T follicular helper cell (primary cell): ENCODE measurements around the gene AHSA1.
A peak's percentile ranks its signal among the peaks of the same experiment; 100 is the strongest.
"Not testable (repeated sequence)": the region's sequence is repeated elsewhere in the genome, so short reads cannot be mapped to it uniquely, and the experiment has no call there.

Source experiments
- DNase-seq: peaks from one replicate; pipeline ENCODE4 v3.0.0-alpha.2; 2020; ENCODE audit warnings: low read depth
- total RNA-seq, 2 experiments: gene quantifications; one replicate each; lab custom pipeline; 2026; lab: John Stamatoyannopoulos, UW

The AHSA1 gene
- 85.1 to 258 reads per million in 2 experiments for total RNA-seq

DNA sequence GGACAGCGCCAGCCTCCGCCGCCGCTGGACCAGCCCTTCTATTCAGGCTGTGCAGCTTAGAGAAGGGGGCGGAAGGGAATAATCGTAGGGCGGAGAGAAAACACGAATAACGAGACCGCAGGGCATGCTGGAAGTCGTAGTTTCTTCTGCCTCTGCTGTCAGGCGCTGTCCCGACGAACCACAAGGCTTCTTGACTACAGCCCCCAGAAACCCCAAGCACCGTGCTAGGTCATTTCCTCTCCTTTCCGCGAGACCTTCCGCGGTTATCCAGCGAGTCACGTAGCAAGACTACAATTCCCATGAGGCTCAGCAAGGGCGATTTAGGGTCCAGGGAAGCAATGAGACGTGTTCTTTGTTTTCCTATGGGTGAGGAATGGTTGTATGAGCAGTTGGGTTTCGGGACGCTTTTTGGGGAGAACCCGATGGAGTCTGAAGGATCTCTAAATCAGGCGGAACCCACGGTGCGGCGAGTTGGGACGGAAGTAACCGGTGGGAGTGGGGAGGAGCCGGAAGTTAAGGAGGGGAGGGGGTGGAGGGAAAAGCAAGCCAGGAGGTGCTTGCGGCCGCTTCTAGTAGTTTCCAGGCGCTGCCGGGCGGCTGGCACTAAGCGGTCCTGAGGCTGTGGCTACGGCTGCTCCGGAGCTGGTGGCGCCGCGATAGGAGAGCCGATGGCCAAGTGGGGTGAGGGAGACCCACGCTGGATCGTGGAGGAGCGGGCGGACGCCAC lies at the start of gene AHSA1, which contains the start of gene VIPAS39:
AHSA1 (plus strand) TSS at position 572 of the 727 bp plus-strand sequence; CDS start at position 669, 97 bp downstream.
VIPAS39 (minus strand) TSS at position 80 of the 727 bp plus-strand sequence. CDS start 3,499 bp downstream, outside the sequence.
- peak; percentile 92 for DNase-seq

DNA sequence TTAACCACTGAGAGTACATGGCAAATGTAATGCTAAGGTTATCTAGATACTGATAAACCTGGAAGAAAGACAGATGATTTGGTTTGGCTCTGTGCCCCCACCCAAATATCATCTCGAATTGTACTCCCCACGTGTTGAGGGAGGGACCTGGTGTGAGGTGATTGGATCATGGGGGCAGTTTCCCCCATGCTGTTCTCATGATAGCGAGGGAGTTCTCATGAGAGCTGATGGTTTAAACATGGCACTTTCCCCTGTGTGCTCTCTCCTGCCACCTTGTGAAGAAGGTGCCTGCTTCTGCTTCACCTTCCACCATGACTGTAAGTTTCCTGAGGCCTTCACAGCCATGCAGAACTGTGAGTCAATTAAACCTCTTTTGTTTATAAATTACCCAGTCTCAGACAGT lies 48.8 kb upstream of the AHSA1 start:
- DNase-seq, result no peak

DNA sequence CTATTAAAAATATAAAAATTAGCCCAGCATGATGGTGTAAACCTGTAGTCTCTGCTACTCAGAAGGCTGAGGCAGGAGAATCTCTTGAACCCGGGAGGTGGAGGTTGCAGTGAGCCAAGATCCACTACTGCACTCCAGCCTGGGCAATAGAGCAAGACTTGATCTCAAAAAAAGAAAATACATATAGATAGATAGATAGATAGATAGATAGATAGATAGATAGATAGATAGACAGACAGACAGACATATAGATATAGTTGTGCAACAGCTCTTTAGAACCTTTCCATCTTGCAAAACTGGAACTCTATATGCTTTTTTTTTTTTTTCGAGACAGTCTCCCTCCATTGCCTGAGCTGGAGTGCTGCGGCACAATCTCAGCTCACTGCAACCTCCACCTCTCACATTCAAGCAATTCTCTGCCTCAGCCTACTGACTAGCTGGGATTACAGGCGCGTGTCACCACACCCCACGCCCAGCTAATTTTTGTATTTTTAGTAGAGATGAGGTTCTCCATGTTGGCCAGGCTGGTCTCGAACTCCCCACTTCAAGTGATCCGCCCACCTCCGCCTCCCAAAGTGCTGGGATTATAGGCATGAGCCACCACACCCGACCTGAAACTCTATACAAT lies 42.4 kb upstream of the AHSA1 start:
- not testable (repeated sequence) for DNase-seq

DNA sequence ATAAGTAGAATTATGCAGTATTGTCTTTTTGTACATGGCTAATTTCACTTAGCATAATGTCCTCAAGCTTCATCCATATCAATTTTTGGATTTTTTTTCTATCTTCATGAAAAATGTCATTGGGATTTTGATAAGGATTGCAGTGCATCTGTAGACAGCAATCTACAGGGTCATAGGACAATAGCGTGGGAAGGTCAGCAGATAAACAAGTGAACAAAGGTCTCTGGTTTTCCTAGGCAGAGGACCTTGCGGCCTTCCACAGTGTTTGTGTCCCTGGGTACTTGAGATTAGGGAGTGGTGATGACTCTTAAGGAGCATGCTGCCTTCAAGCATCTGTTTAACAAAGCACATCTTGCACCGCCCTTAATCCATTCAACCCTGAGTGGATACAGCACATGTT lies 41.8 kb upstream of the AHSA1 start:
- DNase-seq, result not testable (repeated sequence)

DNA sequence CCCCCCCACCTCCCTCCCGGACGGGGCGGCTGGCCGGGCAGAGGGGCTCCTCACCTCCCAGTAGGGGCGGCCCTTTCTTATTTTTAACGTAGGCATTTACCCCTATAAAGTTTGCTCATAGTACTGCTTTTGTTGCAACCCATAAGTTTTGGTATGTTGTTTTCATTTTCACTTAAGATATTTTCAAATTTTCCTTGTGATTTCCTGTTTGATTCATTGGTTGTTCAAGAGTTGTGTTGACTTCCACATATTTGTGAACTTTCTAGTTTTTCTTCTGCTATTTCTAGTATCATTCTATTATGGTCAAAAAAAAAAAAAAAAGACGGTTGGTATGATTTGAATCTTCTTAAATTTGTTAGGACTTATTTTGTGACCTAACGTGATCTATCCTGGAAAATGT lies 41.1 kb upstream of the AHSA1 start:
- no peak for DNase-seq

DNA sequence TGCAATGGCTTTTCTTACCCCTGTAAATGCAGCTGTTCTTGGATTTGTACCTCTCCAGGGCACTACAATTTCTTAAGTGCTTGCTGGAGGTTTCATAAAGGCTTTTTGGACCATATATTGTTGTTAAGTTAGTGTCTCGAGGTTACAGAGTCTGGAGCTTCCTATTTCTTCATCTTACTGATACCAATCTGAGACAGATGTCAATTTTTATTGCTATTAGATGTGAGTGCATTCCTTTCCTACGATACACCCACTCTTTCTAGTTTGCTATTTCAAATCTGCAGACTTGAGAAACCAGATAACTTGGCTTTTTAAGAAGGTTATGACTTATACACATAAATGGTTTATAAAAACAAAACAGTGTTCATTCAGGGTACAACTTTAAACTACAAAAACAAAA lies 36.7 kb upstream of the AHSA1 start:
- no peak for DNase-seq

DNA sequence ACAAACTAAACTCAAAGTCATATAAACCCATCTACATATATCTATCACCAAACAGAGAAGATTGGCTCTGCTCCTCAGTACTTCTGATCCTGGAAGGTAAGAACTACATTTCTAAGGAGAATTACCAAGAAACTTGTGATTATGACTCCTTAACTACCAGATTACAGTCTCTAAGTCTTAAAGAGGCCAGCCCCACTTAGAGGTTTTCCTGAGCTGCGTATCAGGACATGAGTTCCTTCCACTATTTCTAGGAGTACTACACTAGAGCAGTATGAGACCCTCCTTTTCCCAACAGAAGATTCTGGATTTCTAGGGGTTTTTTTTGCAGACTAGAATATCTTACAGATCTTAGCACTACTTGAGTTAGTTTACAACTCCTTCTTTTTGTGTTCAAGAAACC lies 34.5 kb upstream of the AHSA1 start, which contains the start of gene NOXRED1:
NOXRED1 (minus strand) TSS at position 101 of the 400 bp plus-strand sequence. CDS start 634 bp downstream, outside the sequence.
- DNase-seq, result no peak

DNA sequence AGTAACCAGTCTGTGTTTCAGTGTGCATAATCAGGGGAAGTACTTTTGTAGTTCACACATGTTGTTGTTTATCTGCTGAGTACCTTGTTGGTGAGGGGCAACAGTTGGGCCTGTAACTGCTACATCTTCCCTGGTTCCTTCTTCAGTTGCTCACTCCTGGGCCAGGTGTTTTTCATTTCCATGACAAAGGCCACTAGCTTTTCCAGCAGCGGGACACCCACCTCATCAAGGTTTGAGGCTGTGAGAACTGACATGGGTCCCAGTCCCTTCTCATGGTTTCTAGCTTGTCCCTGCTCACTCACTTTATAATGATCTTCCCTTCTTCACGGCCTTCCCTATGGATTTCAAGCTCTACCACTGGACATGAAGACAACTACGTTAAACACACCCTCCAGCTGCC lies 33.0 kb upstream of the AHSA1 start:
- no peak for DNase-seq

DNA sequence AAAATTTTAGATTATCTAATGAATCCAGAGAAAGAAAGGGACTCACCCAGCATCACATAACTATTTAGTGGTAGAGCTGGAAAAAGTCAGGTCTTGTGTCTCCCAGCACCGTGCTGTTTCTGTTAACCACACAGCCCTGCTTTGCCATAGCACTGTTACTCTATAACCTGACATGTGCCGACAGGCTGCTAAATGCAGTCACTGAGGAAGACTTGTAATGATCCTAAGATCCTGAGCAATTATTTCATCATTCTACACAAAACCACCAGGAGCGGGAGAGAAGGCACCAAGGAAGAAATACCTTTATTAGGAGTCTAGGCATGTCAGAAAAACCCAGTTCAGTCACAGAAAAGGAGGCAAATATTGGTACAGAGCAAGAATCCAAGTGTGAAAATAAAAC lies 31.5 kb upstream of the AHSA1 start:
- DNase-seq, result no peak

DNA sequence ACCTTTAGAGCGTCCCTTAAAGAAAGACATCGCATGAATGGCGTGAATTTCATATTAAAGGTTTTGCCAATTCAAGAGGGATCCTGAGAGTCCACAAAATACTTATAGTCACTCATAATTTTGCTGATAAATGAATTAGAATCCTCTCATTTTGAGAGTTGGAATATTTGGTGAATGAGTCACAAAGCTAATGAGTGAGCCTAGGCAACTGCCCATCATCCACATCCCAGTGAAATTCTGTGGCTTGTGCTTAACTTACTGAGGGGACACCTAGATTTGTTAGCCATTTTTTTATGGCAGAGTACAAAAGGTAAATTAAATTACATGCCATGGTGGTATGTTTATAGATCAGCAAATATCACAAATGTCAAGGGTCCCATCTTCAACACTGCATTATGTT lies 21.9 kb upstream of the AHSA1 start:
- DNase-seq, result no peak

DNA sequence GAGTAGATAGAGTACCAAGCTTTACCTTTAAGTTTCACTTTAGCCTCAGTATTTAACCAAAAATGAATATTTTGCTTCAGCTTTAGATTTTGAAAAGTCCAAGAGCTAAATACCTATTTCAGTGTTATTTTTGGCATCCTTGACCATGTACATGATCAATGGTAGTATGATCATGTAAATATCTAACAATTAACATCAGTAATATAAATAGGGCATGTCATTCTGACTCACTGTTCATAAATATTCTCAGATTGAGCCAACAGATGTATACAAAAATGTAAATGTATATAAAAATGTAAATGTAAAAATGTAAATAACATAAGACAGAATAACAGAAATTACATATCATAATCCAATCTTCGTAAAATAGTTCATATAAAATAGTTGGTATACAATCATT lies 19.3 kb upstream of the AHSA1 start:
- no peak for DNase-seq

DNA sequence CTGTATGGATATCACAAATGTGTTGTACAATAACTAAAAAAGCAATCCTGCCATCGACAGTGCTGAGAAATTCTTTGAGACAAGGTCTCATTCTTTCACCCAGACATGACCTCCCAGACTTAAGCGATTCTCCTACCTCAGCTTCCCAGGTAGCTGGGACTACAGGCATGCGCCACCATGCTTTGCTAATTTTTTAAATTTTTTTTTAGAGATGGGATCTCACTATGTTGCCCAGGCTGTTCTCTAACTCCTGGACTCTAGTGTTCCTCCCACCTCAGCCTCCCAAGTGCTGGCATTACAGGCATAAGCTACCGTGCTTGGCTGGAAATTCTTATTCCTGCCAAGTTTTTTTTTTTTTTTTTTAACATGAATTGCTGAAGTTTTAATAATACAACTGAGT lies 18.0 kb upstream of the AHSA1 start:
- DNase-seq, result no peak

DNA sequence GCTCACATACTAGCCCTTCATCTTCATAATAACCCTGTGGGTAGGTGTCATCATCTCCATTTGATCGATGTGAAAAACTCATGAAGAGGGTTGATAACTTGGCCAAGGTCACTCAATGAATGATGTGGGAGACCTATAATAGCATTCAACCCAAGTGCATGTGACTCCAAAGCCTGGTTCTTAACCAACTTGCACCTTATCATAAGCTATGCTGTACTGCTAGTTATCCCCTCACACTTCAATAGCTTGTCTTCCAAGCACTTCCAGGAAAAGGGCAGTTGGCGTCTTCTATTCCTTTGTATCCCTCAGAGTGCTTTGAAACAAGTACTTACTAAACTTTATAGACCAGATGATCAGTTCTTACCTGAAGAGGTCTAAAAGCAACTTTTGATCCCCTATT lies 15.7 kb upstream of the AHSA1 start:
- no peak for DNase-seq

DNA sequence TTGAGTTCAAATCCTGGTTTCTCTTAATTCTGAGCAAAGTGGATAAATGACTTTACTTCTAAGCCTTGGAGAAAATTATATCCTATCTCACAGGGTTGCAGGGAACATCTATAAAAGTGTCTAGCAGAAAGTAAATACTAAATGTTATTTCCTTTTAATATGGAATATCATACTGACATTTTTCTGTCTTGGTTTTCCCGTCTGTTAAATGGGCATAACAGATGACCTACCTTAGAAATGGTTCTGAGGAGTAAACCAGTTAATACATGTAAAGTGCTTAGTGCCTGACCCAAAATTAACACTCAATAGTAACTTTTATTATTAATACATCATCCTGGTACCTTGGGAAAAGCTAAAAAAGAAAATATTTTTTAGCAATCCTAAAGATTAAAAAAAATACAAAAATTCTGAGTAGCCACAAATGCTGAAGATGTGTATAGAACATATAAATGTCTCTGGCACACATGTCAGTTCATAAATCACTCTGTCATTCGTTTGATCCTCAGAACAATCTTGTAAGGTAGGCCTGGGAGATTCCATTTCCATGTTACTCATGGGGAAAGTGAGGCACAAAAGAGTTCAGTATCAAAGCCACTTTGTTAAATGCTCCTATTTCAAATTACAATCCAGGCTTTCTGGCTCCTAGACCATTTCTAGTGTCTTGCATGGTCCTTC lies 1.8 kb upstream of the AHSA1 start:
- no peak for DNase-seq

DNA sequence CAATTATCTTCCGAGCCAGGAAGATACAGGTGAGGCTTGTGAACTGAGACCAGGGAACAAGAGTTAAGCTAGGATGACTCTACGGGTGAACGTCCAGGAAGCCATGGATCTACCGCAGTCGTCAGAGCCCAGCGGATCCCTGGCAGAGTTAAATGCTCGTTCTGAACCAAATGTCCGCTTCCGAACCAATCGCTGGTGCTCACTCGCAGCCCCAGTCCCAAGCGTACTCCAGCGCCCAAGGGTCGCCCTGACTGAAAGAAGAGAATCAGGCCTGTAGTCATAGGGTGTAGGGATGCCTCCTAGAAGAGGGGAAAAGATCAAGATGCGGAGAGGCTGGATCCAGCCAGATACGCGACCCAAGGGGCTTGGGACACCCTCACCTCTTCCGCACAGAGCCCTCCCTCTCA lies 775 bp upstream of the AHSA1 start:
- DNase-seq, result peak; percentile 1

DNA sequence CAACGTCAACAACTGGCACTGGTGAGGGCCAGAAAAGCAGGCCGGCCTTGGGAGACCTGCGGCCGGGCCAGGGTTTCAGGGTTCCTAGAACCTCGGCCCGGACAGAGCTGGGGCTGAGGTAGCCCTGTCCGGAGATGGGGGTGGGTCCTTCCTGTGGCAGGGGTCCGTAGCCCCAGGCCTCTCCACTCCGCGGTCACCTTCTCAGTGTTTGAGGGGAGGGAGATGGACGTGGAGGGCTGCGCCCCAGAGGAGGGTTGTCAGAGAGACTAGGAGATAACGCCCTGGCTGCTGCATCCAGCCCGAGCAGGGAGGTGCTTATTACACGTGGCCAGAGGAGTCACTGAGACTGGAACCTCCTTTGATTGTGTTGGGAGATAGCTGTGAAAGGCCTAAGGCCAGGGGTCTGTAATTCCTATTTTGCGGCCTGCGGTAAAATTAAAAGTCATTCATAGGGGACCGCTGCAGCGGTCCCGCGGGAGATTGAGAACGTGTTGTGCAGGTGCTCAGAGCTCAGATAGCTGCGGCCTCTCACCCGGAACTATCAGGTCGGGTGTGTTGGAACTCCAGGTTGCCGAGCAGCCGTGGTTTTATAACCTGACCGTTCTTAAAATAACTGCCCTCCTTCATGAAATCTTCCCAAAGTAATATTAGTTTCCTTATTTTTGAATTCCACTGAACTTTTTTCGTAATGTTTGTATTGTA lies 507 bp downstream of the AHSA1 start:
- DNase-seq, result peak; percentile 2

DNA sequence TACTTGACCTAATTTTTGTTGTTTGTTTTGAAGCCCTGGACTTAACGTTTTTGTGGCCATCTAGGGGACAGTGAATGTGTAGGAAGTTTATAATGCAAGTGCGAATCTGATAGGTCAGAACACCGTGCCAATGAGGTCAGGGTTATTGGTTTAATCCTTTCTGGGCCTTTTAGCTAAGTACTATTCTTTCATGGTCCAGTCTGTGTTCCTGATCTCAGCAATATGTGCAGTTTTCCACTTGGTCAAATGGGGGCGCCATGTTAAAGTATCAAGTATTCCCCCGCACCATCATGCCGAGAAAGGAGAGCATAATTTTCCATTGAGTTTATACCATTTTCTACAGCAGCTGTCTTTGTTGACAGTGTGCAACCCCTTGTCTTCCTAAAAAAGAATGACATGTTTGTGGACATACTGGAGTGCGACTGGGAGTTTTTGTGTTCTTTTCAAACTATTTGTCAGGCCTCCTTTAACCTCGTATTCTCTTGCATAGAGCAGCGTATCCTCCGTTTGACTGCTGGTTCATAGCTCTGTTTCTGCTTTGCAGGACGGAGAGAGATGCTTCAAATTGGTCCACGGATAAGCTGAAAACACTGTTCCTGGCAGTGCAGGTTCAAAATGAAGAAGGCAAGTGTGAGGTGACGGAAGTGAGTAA lies 1.3 kb downstream of the AHSA1 start:
- DNase-seq, result peak; percentile 43

DNA sequence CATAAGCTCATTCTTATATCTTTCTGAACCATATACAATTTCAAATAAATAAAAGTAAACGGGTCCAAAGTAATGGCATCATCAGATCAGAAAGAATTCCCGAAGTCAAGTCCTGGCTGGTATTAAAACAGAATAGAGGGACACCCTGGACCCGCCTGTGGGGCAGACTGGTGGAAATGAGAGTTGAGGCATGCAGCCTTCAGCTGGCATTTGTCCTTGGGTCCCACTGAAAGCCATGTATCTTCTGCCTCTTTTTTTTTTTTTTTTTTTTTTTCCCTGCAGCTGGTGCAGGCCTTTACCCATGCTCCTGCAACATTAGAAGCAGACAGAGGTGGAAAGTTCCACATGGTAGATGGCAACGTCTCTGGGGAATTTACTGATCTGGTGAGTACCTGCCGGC lies 9.9 kb downstream of the AHSA1 start:
- DNase-seq, result no peak

DNA sequence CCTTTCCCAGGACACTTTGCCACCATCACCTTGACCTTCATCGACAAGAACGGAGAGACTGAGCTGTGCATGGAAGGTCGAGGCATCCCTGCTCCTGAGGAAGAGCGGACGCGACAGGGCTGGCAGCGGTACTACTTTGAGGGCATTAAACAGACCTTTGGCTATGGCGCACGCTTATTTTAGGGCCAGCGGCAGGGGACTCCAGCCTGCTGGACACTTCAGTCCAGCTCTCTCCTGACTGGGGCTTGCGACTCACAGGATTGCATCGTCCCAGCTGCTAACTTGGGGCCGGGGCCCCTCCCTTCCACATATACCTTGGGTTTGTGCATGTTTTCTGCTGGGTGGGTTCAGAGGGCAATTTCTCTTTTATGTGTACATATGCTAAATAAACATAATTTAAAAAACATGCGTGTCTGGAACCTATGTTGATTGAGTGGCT lies 11.2 kb downstream of the AHSA1 start:
- DNase-seq, result no peak

DNA sequence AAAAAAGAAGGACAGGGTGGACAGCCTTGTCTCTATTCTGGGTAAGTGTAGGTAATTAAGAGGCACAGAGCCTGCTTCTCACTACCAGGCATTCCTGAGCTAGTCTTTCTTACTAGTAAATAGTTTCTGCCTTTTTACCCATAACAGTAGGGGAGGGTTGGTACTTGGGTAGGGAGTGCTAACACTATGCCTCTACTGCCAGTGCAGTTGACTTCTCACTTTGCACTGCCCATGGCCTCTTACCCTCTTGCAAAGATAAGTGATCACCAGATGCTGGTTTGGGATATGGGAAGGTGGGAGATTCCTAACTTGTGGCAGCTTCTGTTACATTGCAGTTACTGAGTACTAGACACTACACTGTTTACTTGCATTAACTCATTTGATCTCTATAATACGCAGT lies 11.6 kb downstream of the AHSA1 start:
- DNase-seq, result no peak

DNA sequence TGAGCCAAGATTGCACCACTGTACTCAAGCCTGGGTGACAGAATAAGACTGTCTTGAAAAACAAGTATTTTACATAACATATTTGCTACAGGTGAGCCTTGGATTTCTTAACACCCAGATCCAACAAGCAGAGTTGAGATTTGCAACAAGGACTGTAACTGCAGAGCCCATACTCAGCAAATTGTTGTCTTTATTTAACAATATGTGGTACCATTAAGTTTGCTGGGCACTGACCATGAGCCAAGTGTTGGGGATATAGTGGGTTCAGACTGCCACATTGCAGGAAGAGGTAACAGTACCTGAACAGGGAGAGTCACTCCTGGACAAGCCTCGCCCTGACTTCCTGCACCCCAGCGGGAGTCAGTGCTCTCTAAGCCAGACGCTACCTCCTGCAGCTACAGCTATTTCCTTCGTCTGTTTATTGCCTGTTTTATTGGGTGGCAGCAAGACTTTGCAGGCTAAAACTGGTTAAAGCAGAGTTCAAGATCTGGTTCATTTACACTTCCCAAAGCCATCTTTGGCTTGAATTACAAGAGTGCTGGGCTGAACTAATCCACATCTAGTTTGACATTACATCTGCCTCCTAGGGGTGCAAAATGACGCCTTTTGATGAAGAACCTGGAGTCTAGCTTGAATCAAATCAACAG lies 12.5 kb downstream of the AHSA1 start:
- no peak for DNase-seq
